ENCODE data around the gene ERMN.
A peak's percentile ranks its signal among the peaks of the same experiment; 100 is the strongest.

ERMN gene

GRCh38 chr2:157302492-157303099, 23.0 kb downstream of the ERMN start:
- TF ChIP-seq, protein P1, sequence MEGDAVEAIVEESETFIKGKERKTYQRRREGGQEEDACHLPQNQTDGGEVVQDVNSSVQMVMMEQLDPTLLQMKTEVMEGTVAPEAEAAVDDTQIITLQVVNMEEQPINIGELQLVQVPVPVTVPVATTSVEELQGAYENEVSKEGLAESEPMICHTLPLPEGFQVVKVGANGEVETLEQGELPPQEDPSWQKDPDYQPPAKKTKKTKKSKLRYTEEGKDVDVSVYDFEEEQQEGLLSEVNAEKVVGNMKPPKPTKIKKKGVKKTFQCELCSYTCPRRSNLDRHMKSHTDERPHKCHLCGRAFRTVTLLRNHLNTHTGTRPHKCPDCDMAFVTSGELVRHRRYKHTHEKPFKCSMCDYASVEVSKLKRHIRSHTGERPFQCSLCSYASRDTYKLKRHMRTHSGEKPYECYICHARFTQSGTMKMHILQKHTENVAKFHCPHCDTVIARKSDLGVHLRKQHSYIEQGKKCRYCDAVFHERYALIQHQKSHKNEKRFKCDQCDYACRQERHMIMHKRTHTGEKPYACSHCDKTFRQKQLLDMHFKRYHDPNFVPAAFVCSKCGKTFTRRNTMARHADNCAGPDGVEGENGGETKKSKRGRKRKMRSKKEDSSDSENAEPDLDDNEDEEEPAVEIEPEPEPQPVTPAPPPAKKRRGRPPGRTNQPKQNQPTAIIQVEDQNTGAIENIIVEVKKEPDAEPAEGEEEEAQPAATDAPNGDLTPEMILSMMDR (IDR thresholded peaks at IDR 0.05) = peak; percentile 73

- TF ChIP-seq, protein P1 (IDR thresholded peaks at IDR 0.05) = no peak
Measured at GRCh38 chr2:157301307-157301706, 24.3 kb downstream of the ERMN start.

GRCh38 chr2:157296958-157297357, 28.7 kb downstream of the ERMN start:
- TF ChIP-seq, protein P1 (IDR thresholded peaks at IDR 0.05) = no peak

DNA sequence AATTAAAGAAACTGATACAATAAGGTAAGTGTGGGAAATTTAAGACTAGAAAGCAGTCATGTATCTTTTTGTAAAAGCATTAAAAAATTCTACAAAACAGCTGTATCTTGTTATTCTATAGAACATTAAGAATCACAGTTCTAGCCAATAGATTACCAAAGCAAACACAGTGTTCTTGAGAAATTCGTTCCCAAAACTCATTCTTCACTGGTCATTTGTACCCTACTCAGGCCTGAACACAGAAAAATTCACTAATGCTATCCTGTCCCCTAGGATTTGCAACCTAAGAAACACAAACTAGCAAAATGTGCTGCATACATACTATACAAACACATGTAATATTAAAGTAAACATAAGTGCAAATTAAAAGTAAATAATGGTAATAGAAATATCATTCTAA, 29.1 kb downstream of the ERMN start:
- TF ChIP-seq, protein P1 (IDR thresholded peaks at IDR 0.05) = no peak

DNA sequence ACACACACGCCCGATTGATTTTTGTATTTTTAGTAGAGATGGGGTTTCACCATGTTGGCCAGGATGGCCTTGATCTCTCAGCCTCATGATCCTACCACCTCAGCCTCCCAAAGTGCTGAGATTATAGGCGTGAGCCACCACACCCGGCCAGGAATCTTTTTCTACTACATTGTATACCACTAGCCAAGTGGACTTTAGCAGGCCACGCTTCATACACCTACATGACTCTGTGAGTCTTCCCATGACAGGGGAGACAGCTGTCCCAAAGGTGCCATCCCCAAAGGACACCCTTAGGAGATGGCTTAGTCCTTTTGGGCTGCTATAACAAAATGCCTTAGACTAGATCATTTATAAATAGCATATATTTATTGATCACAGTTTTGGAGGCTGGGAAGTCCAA, 32.8 kb downstream of the ERMN start:
- TF ChIP-seq, protein P1 (IDR thresholded peaks at IDR 0.05) = no peak

DNA sequence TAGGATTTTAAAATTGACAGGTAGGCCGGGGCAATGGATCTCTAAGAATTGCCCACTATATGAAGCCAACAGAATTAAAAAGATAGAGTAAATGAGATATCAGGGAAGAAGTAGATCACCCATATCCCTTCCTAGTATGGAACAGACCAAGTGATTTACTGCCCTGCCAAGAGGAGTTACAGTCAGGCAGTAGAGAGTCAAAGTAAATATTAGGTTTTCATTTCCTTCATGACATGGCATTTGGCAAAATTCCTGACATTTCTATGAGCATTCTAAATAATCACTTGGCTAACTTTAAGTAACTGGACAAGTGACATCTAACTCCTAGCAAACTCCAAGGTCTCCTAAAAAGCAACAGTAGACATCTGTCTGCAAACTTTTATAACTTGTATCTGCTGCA, 34.6 kb downstream of the ERMN start:
- TF ChIP-seq, protein P1 (IDR thresholded peaks at IDR 0.05) = no peak

DNA sequence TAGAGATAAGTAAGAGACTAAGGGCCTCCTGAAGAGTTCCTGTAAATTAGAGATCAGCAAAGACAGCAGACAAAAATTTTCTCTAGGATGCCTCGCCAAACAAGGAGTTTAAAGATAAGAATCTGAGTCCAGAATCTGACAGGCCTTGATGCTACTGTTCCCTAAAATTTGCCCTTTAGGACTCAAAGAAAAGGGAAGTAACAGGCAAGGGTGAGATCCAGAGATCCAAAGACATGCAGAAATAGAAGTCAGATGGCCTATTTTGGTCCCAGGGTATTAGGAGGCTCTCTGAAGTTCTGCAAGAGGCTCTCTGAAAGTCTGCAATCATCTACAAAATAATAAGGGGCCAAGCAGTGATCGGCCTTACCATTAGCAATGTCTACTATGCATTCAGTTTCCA, 35.1 kb downstream of the ERMN start:
- TF ChIP-seq, protein P1 (IDR thresholded peaks at IDR 0.05) = no peak

GRCh38 chr2:157287160-157287559, 38.5 kb downstream of the ERMN start:
- TF ChIP-seq, protein P1 (IDR thresholded peaks at IDR 0.05) = no peak

Data from LNCAP (cell line).